Measurements from ENCODE around the gene DDX47.

DNA sequence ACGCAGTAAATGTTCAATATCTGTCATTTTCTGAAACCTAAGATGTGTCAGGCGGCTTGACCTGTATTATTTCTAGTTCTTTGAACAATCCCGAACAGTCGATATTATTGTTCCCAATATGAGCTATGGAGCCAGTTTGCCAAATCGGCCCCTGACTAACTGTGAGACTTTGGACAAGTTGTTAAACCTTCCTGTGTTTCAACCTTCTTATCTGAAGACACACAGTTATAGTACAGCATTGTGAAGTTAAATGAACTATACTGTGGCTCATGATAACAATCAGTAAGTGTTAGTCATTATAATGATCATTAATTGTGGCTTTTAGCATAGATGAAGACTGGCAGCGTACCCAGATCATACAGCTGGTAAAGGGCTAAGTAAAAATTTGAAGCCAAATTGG lies 23.4 kb downstream of the DDX47 start:
- TF ChIP-seq, protein P1, sequence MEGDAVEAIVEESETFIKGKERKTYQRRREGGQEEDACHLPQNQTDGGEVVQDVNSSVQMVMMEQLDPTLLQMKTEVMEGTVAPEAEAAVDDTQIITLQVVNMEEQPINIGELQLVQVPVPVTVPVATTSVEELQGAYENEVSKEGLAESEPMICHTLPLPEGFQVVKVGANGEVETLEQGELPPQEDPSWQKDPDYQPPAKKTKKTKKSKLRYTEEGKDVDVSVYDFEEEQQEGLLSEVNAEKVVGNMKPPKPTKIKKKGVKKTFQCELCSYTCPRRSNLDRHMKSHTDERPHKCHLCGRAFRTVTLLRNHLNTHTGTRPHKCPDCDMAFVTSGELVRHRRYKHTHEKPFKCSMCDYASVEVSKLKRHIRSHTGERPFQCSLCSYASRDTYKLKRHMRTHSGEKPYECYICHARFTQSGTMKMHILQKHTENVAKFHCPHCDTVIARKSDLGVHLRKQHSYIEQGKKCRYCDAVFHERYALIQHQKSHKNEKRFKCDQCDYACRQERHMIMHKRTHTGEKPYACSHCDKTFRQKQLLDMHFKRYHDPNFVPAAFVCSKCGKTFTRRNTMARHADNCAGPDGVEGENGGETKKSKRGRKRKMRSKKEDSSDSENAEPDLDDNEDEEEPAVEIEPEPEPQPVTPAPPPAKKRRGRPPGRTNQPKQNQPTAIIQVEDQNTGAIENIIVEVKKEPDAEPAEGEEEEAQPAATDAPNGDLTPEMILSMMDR (IDR thresholded peaks at IDR 0.05): no peak
- no peak for TF ChIP-seq EZH2 (IDR thresholded peaks at IDR 0.05; ENCODE audit: borderline replicate concordance, insufficient read depth, low read depth, low read length, poor library complexity, severe bottlenecking)

All from B cell (primary cell).